Osteocyte (in vitro differentiated cells): ENCODE results near the gene PTPRN2. TPM values are rescaled to one million over a fixed set of nuclear protein-coding genes. Genes with fewer than 3 reads are reported as not detected.

Experiments
- DNase-seq: peaks from one replicate; pipeline ENCODE4 v3.0.0; 2021; ENCODE audit warnings: mixed read lengths; ENCODE audit not compliant: unreplicated experiment; ENCODE audit errors: extremely low spot score
- H3K27ac Mint-ChIP-seq: one replicate; pipeline ENCODE4 v1.8.0; 2021; ENCODE audit warnings: mild to moderate bottlenecking, mixed read lengths; ENCODE audit not compliant: unreplicated experiment
- H3K27me3 Mint-ChIP-seq: one replicate; pipeline ENCODE4 v1.8.0; 2021; ENCODE audit warnings: mixed read lengths; ENCODE audit not compliant: unreplicated experiment
- H3K36me3 Mint-ChIP-seq: one replicate; pipeline ENCODE4 v1.8.0; 2021; ENCODE audit warnings: mixed read lengths; ENCODE audit not compliant: unreplicated experiment
- H3K4me1 Mint-ChIP-seq: one replicate; pipeline ENCODE4 v1.8.0; 2021; ENCODE audit warnings: mixed read lengths; ENCODE audit not compliant: unreplicated experiment
- H3K4me3 Mint-ChIP-seq: one replicate; pipeline ENCODE4 v1.8.0; 2021; ENCODE audit warnings: mild to moderate bottlenecking, moderate library complexity, mixed read lengths; ENCODE audit not compliant: unreplicated experiment
- H3K9me3 Mint-ChIP-seq: one replicate; pipeline ENCODE4 v1.8.0; 2021; ENCODE audit warnings: mixed read lengths; ENCODE audit not compliant: unreplicated experiment
- CTCF ChIP-seq: fragments of 200-600 bp; sonication (generic); IDR thresholded peaks from 2 replicates; pipeline ENCODE4 v1.5.0; 2021; ENCODE audit warnings: antibody characterized with exemption, mild to moderate bottlenecking, moderate library complexity
- total RNA-seq: library from RNA; stranded (reverse); gene quantifications from 2 replicates; pipeline ENCODE4 v1.2.1, GENCODE V29; 2021

The PTPRN2 gene
- total RNA-seq, 1 donor from 2014 or later, result 0.59 TPM

GRCh38 chr7:158414002-158414401, 173.6 kb downstream of the PTPRN2 start:
- Mint-ChIP-seq H3K27me3 (no peaks in the 10 kb centered on the region), H3K36me3 (peaks cover 2% of the 10 kb centered on the region), H3K4me3 (no peak overlapping the region), H3K27ac (no peak overlapping the region), H3K4me1 (no peaks in the 10 kb centered on the region), H3K9me3 (peaks cover 17% of the 10 kb centered on the region)
- TF ChIP-seq CTCF, result no peak
- DNase-seq, result no peak

- TF ChIP-seq CTCF, result no peak
- Mint-ChIP-seq H3K27ac (no peak overlapping the region), H3K9me3 (peaks cover 15% of the 10 kb centered on the region)
Observed at GRCh38 chr7:158411232-158411950, 176.2 kb downstream of the PTPRN2 start.

GRCh38 chr7:158410720-158411119, 176.9 kb downstream of the PTPRN2 start:
- no peak overlapping the region for H3K4me3 Mint-ChIP-seq
- no peak overlapping the region for H3K27ac Mint-ChIP-seq
- TF ChIP-seq CTCF, result no peak
- peaks cover 10% of the 10 kb centered on the region for H3K9me3 Mint-ChIP-seq
- no peaks in the 10 kb centered on the region for H3K4me1 Mint-ChIP-seq
- H3K27me3 Mint-ChIP-seq, result no peaks in the 10 kb centered on the region
- DNase-seq, result no peak
- peaks cover 2% of the 10 kb centered on the region for H3K36me3 Mint-ChIP-seq

More at GRCh38 chr7:158411232-158411950, 176.2 kb downstream of the PTPRN2 start:
- no peaks in the 10 kb centered on the region for H3K27me3 Mint-ChIP-seq
- no peak overlapping the region for H3K4me3 Mint-ChIP-seq
- H3K4me1 Mint-ChIP-seq, result no peaks in the 10 kb centered on the region
- peaks cover 2% of the 10 kb centered on the region for H3K36me3 Mint-ChIP-seq
- no peak for DNase-seq

GRCh38 chr7:158409816-158410330, 177.8 kb downstream of the PTPRN2 start:
- no peaks in the 10 kb centered on the region for H3K27me3 Mint-ChIP-seq
- no peak for DNase-seq
- H3K27ac Mint-ChIP-seq, result no peak overlapping the region
- peaks cover 6% of the 10 kb centered on the region for H3K9me3 Mint-ChIP-seq
- H3K4me3 Mint-ChIP-seq, result no peak overlapping the region
- no peak for TF ChIP-seq CTCF
- no peaks in the 10 kb centered on the region for H3K4me1 Mint-ChIP-seq
- H3K36me3 Mint-ChIP-seq, result peaks cover 2% of the 10 kb centered on the region

GRCh38 chr7:158409120-158409519, 178.5 kb downstream of the PTPRN2 start:
- H3K4me1 Mint-ChIP-seq, result no peaks in the 10 kb centered on the region
- H3K27me3 Mint-ChIP-seq, result no peaks in the 10 kb centered on the region
- TF ChIP-seq CTCF, result no peak
- no peak overlapping the region for H3K4me3 Mint-ChIP-seq
- H3K27ac Mint-ChIP-seq, result no peak overlapping the region
- peaks cover 6% of the 10 kb centered on the region for H3K9me3 Mint-ChIP-seq
- no peak for DNase-seq
- H3K36me3 Mint-ChIP-seq, result peaks cover 2% of the 10 kb centered on the region
